ENCODE data around the gene FNBP1L.

GRCh38 chr1:93443454-93443853 lies 4.5 kb upstream of the FNBP1L start:
- no peak for TF ChIP-seq CTCF (IDR thresholded peaks at IDR 0.05 in 2 of 3, conservative IDR thresholded peaks at IDR 0.05 in 1 of 3; ENCODE audit: control insufficient read depth in 2 of 3, extremely low read depth in 1 of 3, insufficient read depth in 1 of 3, low read depth in 3 of 3, low read length in 3 of 3)
- TF ChIP-seq, protein P1, sequence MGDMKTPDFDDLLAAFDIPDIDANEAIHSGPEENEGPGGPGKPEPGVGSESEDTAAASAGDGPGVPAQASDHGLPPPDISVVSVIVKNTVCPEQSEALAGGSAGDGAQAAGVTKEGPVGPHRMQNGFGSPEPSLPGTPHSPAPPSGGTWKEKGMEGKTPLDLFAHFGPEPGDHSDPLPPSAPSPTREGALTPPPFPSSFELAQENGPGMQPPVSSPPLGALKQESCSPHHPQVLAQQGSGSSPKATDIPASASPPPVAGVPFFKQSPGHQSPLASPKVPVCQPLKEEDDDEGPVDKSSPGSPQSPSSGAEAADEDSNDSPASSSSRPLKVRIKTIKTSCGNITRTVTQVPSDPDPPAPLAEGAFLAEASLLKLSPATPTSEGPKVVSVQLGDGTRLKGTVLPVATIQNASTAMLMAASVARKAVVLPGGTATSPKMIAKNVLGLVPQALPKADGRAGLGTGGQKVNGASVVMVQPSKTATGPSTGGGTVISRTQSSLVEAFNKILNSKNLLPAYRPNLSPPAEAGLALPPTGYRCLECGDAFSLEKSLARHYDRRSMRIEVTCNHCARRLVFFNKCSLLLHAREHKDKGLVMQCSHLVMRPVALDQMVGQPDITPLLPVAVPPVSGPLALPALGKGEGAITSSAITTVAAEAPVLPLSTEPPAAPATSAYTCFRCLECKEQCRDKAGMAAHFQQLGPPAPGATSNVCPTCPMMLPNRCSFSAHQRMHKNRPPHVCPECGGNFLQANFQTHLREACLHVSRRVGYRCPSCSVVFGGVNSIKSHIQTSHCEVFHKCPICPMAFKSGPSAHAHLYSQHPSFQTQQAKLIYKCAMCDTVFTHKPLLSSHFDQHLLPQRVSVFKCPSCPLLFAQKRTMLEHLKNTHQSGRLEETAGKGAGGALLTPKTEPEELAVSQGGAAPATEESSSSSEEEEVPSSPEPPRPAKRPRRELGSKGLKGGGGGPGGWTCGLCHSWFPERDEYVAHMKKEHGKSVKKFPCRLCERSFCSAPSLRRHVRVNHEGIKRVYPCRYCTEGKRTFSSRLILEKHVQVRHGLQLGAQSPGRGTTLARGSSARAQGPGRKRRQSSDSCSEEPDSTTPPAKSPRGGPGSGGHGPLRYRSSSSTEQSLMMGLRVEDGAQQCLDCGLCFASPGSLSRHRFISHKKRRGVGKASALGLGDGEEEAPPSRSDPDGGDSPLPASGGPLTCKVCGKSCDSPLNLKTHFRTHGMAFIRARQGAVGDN (IDR thresholded peaks at IDR 0.05) = no peak
- TF ChIP-seq YY1 (IDR thresholded peaks at IDR 0.05; ENCODE audit: low read depth, low read length) = no peak
- TF ChIP-seq, protein P2, sequence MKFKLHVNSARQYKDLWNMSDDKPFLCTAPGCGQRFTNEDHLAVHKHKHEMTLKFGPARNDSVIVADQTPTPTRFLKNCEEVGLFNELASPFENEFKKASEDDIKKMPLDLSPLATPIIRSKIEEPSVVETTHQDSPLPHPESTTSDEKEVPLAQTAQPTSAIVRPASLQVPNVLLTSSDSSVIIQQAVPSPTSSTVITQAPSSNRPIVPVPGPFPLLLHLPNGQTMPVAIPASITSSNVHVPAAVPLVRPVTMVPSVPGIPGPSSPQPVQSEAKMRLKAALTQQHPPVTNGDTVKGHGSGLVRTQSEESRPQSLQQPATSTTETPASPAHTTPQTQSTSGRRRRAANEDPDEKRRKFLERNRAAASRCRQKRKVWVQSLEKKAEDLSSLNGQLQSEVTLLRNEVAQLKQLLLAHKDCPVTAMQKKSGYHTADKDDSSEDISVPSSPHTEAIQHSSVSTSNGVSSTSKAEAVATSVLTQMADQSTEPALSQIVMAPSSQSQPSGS (IDR thresholded peaks at IDR 0.05; ENCODE audit: low read length) = no peak
- no peak for TF ChIP-seq TARDBP (IDR thresholded peaks at IDR 0.05; ENCODE audit: borderline replicate concordance)
- no peak for TF ChIP-seq SMAD1 (IDR thresholded peaks at IDR 0.05; ENCODE audit: low read depth, partially characterized antibody)
- TF ChIP-seq GABPA (IDR thresholded peaks at IDR 0.05; ENCODE audit: low read depth) = no peak
- TF ChIP-seq CHD4 (IDR thresholded peaks at IDR 0.05) = no peak
- TF ChIP-seq POLR2A (IDR thresholded peaks at IDR 0.05; ENCODE audit: low read depth, low read length) = no peak
- TF ChIP-seq PKNOX1 (IDR thresholded peaks at IDR 0.05) = no peak
- TF ChIP-seq CBX5 (IDR thresholded peaks at IDR 0.05; ENCODE audit: low read depth) = no peak

All from GM12878 (cell line).